ENCODE measurements around the gene NR2E1. TPM values are rescaled to one million over a fixed set of nuclear protein-coding genes. Genes with fewer than 3 reads are reported as not detected.

The NR2E1 gene
- total and polyA plus RNA-seq, 10 donors = not detected

- Histone ChIP-seq H3K4me1 (peaks cover 44 to 73% (median 64%) of the 10 kb centered on the region in 6 donors), H3K9me3 (peaks cover 0 to 3% (median 0%) of the 10 kb centered on the region in 8 donors), H3K27me3 (replicated peaks in 1 of 7) (peaks cover 35 to 100% (median 99%) of the 10 kb centered on the region in 7 donors), H3K27ac (no peak overlapping the region), H3K4me3 (peak overlapping the region in 6 of 8 donors; percentile 22 to 63 (median 36)), H3K36me3 (no peaks in the 10 kb centered on the region)
- TF ChIP-seq POLR2AphosphoS5 (IDR thresholded peaks at IDR 0.05) (no peak), POLR2A (IDR thresholded peaks at IDR 0.05) (no peak), CTCF (IDR thresholded peaks at IDR 0.05 in 8 of 11, conservative IDR thresholded peaks at IDR 0.05 in 3 of 11) (no peak)
- intact Hi-C loops (cut with DNase I; ENCODE audit: low total_unique reads) = no loop called here
- no peak for DNase-seq
- whole genome bisulfite sequencing, 5 donors = 7 to 16% (median 10%) methylated on average over 53 to 55 of the region's 55 CpGs
Observed at GRCh38 chr6:108169464-108170331, 3.9 kb downstream of the NR2E1 start.

- WGBS, 5 donors = 13 to 18% (median 17%) methylated on average over 31 of the region's 31 CpGs
- H3K4me1 ChIP-seq = peaks cover 37 to 73% (median 63%) of the 10 kb centered on the region in 6 donors
- no peak for DNase-seq
- no peak overlapping the region for H3K4me3 ChIP-seq
- intact Hi-C loops (cut with DNase I; ENCODE audit: low total_unique reads) = no loop called here
- no peaks in the 10 kb centered on the region for H3K36me3 ChIP-seq
- peaks cover 32 to 100% (median 99%) of the 10 kb centered on the region in 7 donors for H3K27me3 ChIP-seq (replicated peaks in 1 of 7)
- TF ChIP-seq POLR2A (IDR thresholded peaks at IDR 0.05) = no peak
- TF ChIP-seq CTCF (IDR thresholded peaks at IDR 0.05 in 8 of 11, conservative IDR thresholded peaks at IDR 0.05 in 3 of 11) = no peak
- TF ChIP-seq POLR2AphosphoS5 (IDR thresholded peaks at IDR 0.05) = no peak
- no peak overlapping the region for H3K27ac ChIP-seq
- peaks cover 0 to 3% (median 0%) of the 10 kb centered on the region in 8 donors for H3K9me3 ChIP-seq
Observed at GRCh38 chr6:108170332-108171290, 4.8 kb downstream of the NR2E1 start.

- Histone ChIP-seq H3K27me3 (replicated peaks in 1 of 7) (peaks cover 36 to 100% (median 99%) of the 10 kb centered on the region in 7 donors), H3K4me1 (peaks cover 37 to 73% (median 63%) of the 10 kb centered on the region in 6 donors)
- intact Hi-C loops (cut with DNase I; ENCODE audit: low total_unique reads) = no loop called here
Observed at GRCh38 chr6:108171291-108171917, 5.6 kb downstream of the NR2E1 start.

More at GRCh38 chr6:108171291-108171917, 5.6 kb downstream of the NR2E1 start:
- 19 to 27% (median 20%) methylated on average over 21 of the region's 21 CpGs for WGBS, 5 donors
- TF ChIP-seq CTCF (IDR thresholded peaks at IDR 0.05 in 8 of 11, conservative IDR thresholded peaks at IDR 0.05 in 3 of 11) (no peak), POLR2AphosphoS5 (IDR thresholded peaks at IDR 0.05) (no peak), POLR2A (IDR thresholded peaks at IDR 0.05) (no peak)
- no peak for DNase-seq
- H3K27ac ChIP-seq = no peak overlapping the region
- H3K36me3 ChIP-seq = no peaks in the 10 kb centered on the region
- no peak overlapping the region for H3K4me3 ChIP-seq
- peaks cover 0 to 3% (median 0%) of the 10 kb centered on the region in 8 donors for H3K9me3 ChIP-seq

Measured in spleen (tissue), 11 donors.